Cardiac muscle cell (in vitro differentiated cells and primary cell): ENCODE measurements around the gene METTL26. TPM values are rescaled to one million over a fixed set of nuclear protein-coding genes. Genes with fewer than 3 reads are reported as not detected.

Source experiments
- DNase-seq, 2 donors: peaks; one replicate each; pipeline versions ENCODE4 v3.0.0 to v3.0.0-alpha.2; 2010 to 2017; ENCODE audit warnings: low read depth in 1 of 2, low spot score in 1 of 2
- H3K27ac ChIP-seq: fragments of 200-600 bp; sonication (generic); 2 replicates; pipeline ENCODE4 v1.5.1; 2016
- H3K27me3 ChIP-seq: fragments of 200-600 bp; sonication (generic); 2 replicates; pipeline ENCODE4 v1.6.0; 2016; ENCODE audit warnings: control low read depth
- H3K36me3 ChIP-seq: fragments of 200-600 bp; sonication (generic); 2 replicates; pipeline ENCODE4 v1.5.1; 2016; ENCODE audit warnings: control low read depth
- H3K4me1 ChIP-seq: fragments of 200-600 bp; sonication (generic); 2 replicates; pipeline ENCODE4 v1.8.1; 2017; ENCODE audit warnings: low read depth, mild to moderate bottlenecking, mixed run types
- H3K4me3 ChIP-seq: fragments of 200-600 bp; sonication (generic); 2 replicates; pipeline ENCODE4 v1.5.1; 2016; ENCODE audit warnings: mild to moderate bottlenecking
- H3K9me3 ChIP-seq: fragments of 200-600 bp; sonication (generic); 2 replicates; pipeline ENCODE4 v1.5.1; 2017; ENCODE audit warnings: low read depth, mild to moderate bottlenecking, control low read depth
- CTCF ChIP-seq: IDR thresholded peaks from 2 replicates; pipeline ENCODE4 v1.5.1; 2012; ENCODE audit warnings: low read depth, mild to moderate bottlenecking, low read length
- polyA plus RNA-seq: library from polyadenylated mRNA; unstranded; fragments of >200 nt; fragmentation: Nextera tagmentation; extraction: Ambion mirVana; gene quantifications from 2 replicates; pipeline ENCODE4 v1.2.1, GENCODE V29; 2016
- total RNA-seq: library from RNA; depleted of rRNA; stranded (reverse); fragments of >200 nt; gene quantifications from 2 replicates; pipeline ENCODE4 v1.2.3, GENCODE V29; 2016

The METTL26 gene
- total and polyA plus RNA-seq, 2 experiments from 2014 or later: 153 to 196 TPM

- no peak for TF ChIP-seq CTCF
- DNase-seq: no peak
Measured at GRCh38 chr16:615122-615521, 21.0 kb downstream of the METTL26 start.

GRCh38 chr16:610513-611381 lies 25.4 kb downstream of the METTL26 start:
- Histone ChIP-seq H3K27ac (peak overlapping the region; percentile 57), H3K36me3 (no peaks in the 10 kb centered on the region), H3K4me3 (no peak overlapping the region), H3K4me1 (no peaks in the 10 kb centered on the region), H3K27me3 (no peaks in the 10 kb centered on the region), H3K9me3 (no peaks in the 10 kb centered on the region)
- TF ChIP-seq CTCF: peak; percentile 42
- DNase-seq: peak in 1 of 2 donors; percentile 55

More at GRCh38 chr16:615122-615521, 21.0 kb downstream of the METTL26 start:
- Histone ChIP-seq H3K27ac (no peak overlapping the region), H3K4me3 (no peak overlapping the region), H3K9me3 (no peaks in the 10 kb centered on the region), H3K27me3 (no peaks in the 10 kb centered on the region), H3K36me3 (no peaks in the 10 kb centered on the region), H3K4me1 (no peaks in the 10 kb centered on the region)

DNA sequence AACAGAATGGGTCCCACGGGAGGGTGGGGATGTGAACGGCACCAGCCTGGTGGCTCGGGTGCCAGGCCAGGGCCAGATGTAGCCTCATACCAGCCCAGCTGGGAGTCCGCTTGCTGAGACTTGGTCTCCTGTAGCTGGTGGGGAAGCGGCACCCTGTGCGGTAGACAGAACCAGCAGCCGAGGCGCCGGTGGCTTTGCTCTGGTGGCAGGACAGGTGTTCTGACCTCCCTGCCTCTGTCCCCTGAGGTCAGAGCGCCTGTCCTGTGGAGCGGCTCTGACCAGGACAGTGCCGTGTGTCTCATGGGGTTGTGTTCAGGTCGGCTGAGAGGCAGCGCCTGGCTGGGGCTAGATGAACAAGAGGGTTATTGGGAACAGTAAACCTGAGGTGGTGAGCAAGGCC lies 26.1 kb downstream of the METTL26 start:
- Histone ChIP-seq H3K36me3 (no peaks in the 10 kb centered on the region), H3K4me3 (no peak overlapping the region), H3K9me3 (no peaks in the 10 kb centered on the region), H3K27me3 (no peaks in the 10 kb centered on the region), H3K27ac (peak overlapping the region; percentile 57), H3K4me1 (no peaks in the 10 kb centered on the region)
- TF ChIP-seq CTCF: no peak
- no peak for DNase-seq

- no peak for DNase-seq
- no peak overlapping the region for H3K27ac ChIP-seq
- H3K9me3 ChIP-seq: no peaks in the 10 kb centered on the region
- H3K4me3 ChIP-seq: no peak overlapping the region
- H3K27me3 ChIP-seq: no peaks in the 10 kb centered on the region
- TF ChIP-seq CTCF: no peak
- H3K4me1 ChIP-seq: no peaks in the 10 kb centered on the region
- H3K36me3 ChIP-seq: no peaks in the 10 kb centered on the region
Measured at GRCh38 chr16:609316-609715, 26.8 kb downstream of the METTL26 start.

GRCh38 chr16:608019-608418 lies 28.1 kb downstream of the METTL26 start:
- no peak for TF ChIP-seq CTCF
- Histone ChIP-seq H3K27ac (no peak overlapping the region), H3K9me3 (no peaks in the 10 kb centered on the region), H3K27me3 (no peaks in the 10 kb centered on the region), H3K4me1 (no peaks in the 10 kb centered on the region), H3K36me3 (no peaks in the 10 kb centered on the region), H3K4me3 (no peak overlapping the region)
- no peak for DNase-seq
